Adrenal gland (tissue), 12 donors: ENCODE results near the gene RTP5. TPM values are rescaled to one million over a fixed set of nuclear protein-coding genes. Genes with fewer than 3 reads are reported as not detected.

Experiments
- DNase-seq, 7 donors: peaks; one replicate each; pipeline ENCODE4 v3.0.0-alpha.2; 2019 to 2020
- H3K27ac ChIP-seq, 5 donors: fragments of 200-600 bp; sonication (generic) in 4 of 5; 1 replicate in 3 of 5; 2 replicates in 2 of 5; pipeline versions ENCODE4 v1.5.1 to v1.8.0; 2016 to 2020; ENCODE audit warnings: mild to moderate bottlenecking in 1 of 5
- H3K27me3 ChIP-seq: fragments of 200-600 bp; 2 replicates; pipeline ENCODE4 v1.8.0; 2021
- H3K36me3 ChIP-seq, 2 donors: fragments of 200-600 bp; replicated peaks in 1 of 2; 1 replicate in 1 of 2; 2 replicates in 1 of 2; pipeline versions ENCODE4 v1.5.1 to v1.8.0; 2018 to 2022
- H3K4me1 ChIP-seq, 2 donors: fragments of 200-600 bp; replicated peaks in 1 of 2; 1 replicate in 1 of 2; 2 replicates in 1 of 2; pipeline versions ENCODE4 v1.5.1 to v1.8.0; 2018 to 2021
- H3K4me3 ChIP-seq, 4 donors: fragments of 200-600 bp; sonication (generic) in 3 of 4; one replicate each; pipeline ENCODE4 v1.5.1; 2016 to 2018
- H3K9me3 ChIP-seq, 3 donors: fragments of 200-600 bp; sonication (generic) in 1 of 3; replicated peaks in 1 of 3; 1 replicate in 2 of 3; 2 replicates in 1 of 3; pipeline versions ENCODE4 v1.5.1 to v1.8.0; 2016 to 2021
- POLR2A ChIP-seq, 2 donors: fragments of 450-650 bp; IDR thresholded peaks; one replicate each; pipeline ENCODE4 v1.6.1; 2017; ENCODE audit warnings: antibody characterized with exemption in 2 of 2, mild to moderate bottlenecking in 2 of 2, moderate library complexity in 1 of 2
- WGBS, 4 donors: extraction: QIAGEN DNeasy Blood & Tissue Kit in 2 of 4; methylation state at CpG; one replicate each; pipeline versions ENCODE4 v1.1.5 to v1.1.7; 2013 to 2017; 5-methylcytosine and 5-hydroxymethylcytosine counted together
- intact Hi-C, 2 donors: fragments of 100-400 bp; cut with DNase I; formaldehyde crosslinking; loops; one replicate each; pipeline versions ENCODE4 v1.14.1 to v1.15.0; 2022 to 2023
- polyA plus RNA-seq, 3 donors: library from polyadenylated mRNA; stranded (reverse); fragments of 200-250 nt in 2 of 3; fragments of 350-450 nt in 1 of 3; fragmentation: Illumina TruSeq in 1 of 3; extraction: RNeasy Lipid Tissue Mini Kit (QIAGEN cat#74804) in 1 of 3; gene quantifications; one replicate each; pipeline ENCODE4 v1.2.3, GENCODE V29; 2013 to 2014
- total RNA-seq, 9 donors: library from RNA; depleted of rRNA in 4 of 9; stranded (reverse); fragments of >200 nt in 4 of 9; fragments of 120-200 nt in 1 of 9; fragmentation: NEBNext Ultra II Directional in 1 of 9; extraction: Animal tissue kit (Norgen Biotek cat#: 25700) in 1 of 9; gene quantifications; one replicate each; pipeline versions ENCODE4 v1.1.0 to v1.2.4, GENCODE V29; 2013 to 2023
- TF ChIP-seq, protein P1 (sequence below), 6 experiments: fragments of 450-650 bp in 4 of 6; fragments of 200-600 bp in 2 of 6; sonication (generic) in 1 of 6; IDR thresholded peaks; 1 replicate in 5 of 6; 2 replicates in 1 of 6; pipeline versions ENCODE4 v1.5.1 to v1.8.0; 2016 to 2021; ENCODE audit warnings: antibody characterized with exemption in 6 of 6, mild to moderate bottlenecking in 2 of 6, moderate library complexity in 1 of 6
- donor health status: healthy with polysubstance abuse.
- donor health status: Bipolar disorder and iron deficiency.
- donor health status: DM: yes; HTN: yes; CAD: no.
- donor health status: DM: no; HTN: no; CAD: no.
- donor health status: DM: no; HTN: no; CAD: no.
- donor health status: DM: yes; HTN: yes; CAD: no.

The RTP5 gene
- total and polyA plus RNA-seq, 12 donors: 0.07 to 0.56 (median 0.11) TPM; not detected in 9

DNA sequence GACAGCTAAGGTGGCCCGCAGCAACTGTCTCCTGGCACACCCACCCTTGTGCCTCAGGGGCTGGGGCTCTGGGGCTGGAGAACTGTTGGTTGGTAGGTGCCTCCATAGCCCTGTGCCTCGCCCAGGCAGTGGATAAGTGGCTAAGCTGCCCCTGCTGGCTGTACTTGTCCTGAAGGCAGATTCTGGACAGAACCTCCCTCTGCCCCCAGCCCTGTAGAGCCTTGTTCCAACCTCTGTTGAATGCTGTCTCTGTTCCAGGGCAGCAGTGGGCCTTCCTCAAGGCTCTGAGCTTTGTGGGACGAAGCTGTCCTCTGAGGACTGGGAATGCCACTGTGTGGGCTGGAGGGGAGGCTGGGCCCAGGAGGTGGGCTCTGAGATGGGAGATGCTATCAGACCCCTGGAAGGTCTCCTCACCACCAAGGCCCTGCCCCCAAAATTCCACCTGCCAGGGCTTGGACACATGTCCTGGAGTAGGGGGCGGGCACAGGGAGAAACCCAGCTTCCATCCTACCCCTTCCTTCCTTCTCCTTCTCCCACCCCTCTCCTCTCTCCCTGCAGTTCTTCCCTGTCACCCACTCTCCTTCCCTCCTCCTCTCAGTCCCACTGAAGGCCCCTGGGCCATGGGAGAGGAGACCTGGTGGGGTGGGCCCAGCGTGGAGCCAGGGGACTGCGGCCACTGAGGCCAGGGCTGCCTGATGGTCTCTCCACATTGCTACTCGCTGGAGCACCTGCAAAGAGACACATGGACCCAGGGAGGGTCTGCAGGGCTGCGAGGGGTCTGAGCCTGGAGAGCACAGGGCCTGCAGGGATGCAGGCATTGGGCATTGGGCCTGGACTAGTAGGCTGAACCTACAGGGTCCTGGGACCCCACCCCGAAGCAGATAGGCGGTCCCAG is 9.1 kb upstream of the RTP5 start:
- peak in 1 of 7 donors; percentile 6 for DNase-seq

DNA sequence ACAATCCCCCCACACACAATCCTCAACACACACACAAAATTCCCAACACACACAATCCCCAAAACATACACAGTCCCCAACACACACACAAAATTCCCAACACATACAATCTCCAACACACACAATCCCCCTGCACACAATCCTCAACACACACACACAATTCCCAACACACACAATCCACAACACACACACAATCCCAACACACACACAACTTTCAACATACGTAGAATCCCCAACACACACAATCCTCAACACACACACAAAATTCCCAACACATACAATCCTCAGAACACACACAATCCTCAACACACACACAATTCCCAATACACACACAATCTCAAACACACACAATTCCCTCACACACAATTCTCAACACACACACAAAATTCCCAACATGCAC is 8.3 kb upstream of the RTP5 start:
- peaks cover 7% of the 10 kb centered on the region for H3K27me3 ChIP-seq
- no peak for DNase-seq
- H3K9me3 ChIP-seq: no peaks in the 10 kb centered on the region
- 88 to 94% (median 93%) methylated on average over 1 of the region's 1 CpG for WGBS, 4 donors
- no peak overlapping the region for H3K27ac ChIP-seq
- H3K4me1 ChIP-seq: peaks cover 0 to 15% of the 10 kb centered on the region in 2 donors
- H3K4me3 ChIP-seq: no peak overlapping the region
- no peaks in the 10 kb centered on the region for H3K36me3 ChIP-seq
- no peak for TF ChIP-seq POLR2A (IDR thresholded peaks at IDR 0.05)
- TF ChIP-seq, protein P1, sequence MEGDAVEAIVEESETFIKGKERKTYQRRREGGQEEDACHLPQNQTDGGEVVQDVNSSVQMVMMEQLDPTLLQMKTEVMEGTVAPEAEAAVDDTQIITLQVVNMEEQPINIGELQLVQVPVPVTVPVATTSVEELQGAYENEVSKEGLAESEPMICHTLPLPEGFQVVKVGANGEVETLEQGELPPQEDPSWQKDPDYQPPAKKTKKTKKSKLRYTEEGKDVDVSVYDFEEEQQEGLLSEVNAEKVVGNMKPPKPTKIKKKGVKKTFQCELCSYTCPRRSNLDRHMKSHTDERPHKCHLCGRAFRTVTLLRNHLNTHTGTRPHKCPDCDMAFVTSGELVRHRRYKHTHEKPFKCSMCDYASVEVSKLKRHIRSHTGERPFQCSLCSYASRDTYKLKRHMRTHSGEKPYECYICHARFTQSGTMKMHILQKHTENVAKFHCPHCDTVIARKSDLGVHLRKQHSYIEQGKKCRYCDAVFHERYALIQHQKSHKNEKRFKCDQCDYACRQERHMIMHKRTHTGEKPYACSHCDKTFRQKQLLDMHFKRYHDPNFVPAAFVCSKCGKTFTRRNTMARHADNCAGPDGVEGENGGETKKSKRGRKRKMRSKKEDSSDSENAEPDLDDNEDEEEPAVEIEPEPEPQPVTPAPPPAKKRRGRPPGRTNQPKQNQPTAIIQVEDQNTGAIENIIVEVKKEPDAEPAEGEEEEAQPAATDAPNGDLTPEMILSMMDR (IDR thresholded peaks at IDR 0.05): no peak
- intact Hi-C loops: no loop called here

More for the DNA sequence above, 9.1 kb upstream of the RTP5 start:
- Histone ChIP-seq H3K27me3 (peaks cover 7% of the 10 kb centered on the region), H3K4me3 (no peak overlapping the region), H3K36me3 (no peaks in the 10 kb centered on the region), H3K4me1 (peaks cover 0 to 15% of the 10 kb centered on the region in 2 donors), H3K27ac (peak overlapping the region in 3 of 5 donors; percentile 35 to 88 (median 88)), H3K9me3 (no peaks in the 10 kb centered on the region)
- intact Hi-C loops: no loop called here
- TF ChIP-seq POLR2A (IDR thresholded peaks at IDR 0.05): no peak
- TF ChIP-seq, protein P1 (IDR thresholded peaks at IDR 0.05): no peak
- WGBS, 4 donors: 88 to 96% (median 92%) methylated on average over 5 to 10 of the region's 10 CpGs

DNA sequence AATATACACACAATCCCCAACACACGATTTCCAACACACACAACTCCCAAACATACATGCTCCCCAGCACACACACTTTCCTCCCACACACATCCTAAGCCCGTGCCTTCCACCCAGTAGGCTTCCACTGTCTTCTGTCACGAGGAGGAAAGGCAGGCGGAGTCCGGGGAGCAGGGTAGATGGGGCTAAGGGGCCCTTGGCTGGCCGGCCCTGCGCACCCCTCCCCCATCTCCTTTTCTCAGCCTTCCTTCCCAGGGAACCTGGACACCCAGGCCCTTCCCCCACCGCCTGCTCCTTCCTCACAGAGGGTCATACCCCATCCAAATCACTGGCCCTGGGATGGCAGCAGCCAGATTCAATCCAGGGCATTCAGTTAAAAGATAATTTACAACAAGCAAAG is 7.4 kb upstream of the RTP5 start:
- Histone ChIP-seq H3K27me3 (peaks cover 15% of the 10 kb centered on the region), H3K27ac (no peak overlapping the region), H3K4me3 (no peak overlapping the region), H3K36me3 (no peaks in the 10 kb centered on the region), H3K4me1 (peaks cover 0 to 15% of the 10 kb centered on the region in 2 donors), H3K9me3 (no peaks in the 10 kb centered on the region)
- TF ChIP-seq POLR2A (IDR thresholded peaks at IDR 0.05): no peak
- TF ChIP-seq, protein P1 (IDR thresholded peaks at IDR 0.05): no peak
- 81 to 87% (median 85%) methylated on average over 8 of the region's 8 CpGs for WGBS, 4 donors
- peak in 1 of 7 donors; percentile 8 for DNase-seq
- intact Hi-C loops: no loop called here

DNA sequence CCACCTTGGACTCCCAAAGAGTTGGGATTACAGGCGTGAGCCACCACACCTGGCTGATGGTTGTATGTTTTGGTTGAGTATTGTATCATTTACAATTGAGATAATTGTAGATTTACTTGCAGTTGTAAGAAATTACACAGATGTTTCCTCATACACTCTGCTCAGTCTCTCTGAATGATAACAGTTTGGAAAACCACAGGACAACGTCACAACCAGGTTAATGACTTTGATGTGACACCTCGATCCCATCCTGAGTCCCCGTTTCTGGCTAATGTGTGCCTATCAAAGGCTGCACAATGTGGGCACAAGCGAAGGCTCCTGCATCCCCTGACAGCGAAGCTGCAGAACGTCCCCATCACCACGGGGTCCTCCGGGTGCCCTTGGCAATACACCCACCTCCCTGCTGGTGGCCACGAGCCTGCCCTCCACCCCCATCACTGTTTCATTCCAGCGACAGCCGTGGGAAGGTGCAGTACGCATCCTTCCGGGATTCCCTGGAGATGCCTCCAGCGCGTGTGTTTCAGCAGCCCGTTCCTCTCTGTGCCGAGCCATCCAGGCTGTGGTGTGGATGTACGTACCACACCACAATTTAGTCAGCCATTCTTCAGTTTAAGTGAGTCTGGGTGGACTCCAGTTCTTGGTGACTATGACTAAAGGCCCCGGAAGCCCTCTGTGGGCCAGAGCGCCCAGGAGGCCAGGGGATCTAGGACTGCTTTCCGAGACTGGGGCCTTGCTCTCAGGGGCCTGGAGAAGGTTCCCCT is 6.6 kb upstream of the RTP5 start:
- no peak overlapping the region for H3K4me3 ChIP-seq
- H3K27ac ChIP-seq: peak overlapping the region in 1 of 5 donors; percentile 34
- DNase-seq: no peak
- H3K4me1 ChIP-seq: peaks cover 0 to 15% of the 10 kb centered on the region in 2 donors
- H3K36me3 ChIP-seq: no peaks in the 10 kb centered on the region
- H3K9me3 ChIP-seq: no peaks in the 10 kb centered on the region
- no peak for TF ChIP-seq POLR2A (IDR thresholded peaks at IDR 0.05)
- TF ChIP-seq, protein P1 (IDR thresholded peaks at IDR 0.05): no peak
- peaks cover 19% of the 10 kb centered on the region for H3K27me3 ChIP-seq
- WGBS, 4 donors: 83 to 89% (median 86%) methylated on average over 16 to 22 of the region's 22 CpGs
- intact Hi-C loops: no loop called here
